ENCODE measurements around the gene KCNC3. TPM values are rescaled to one million over a fixed set of nuclear protein-coding genes. Genes with fewer than 3 reads are reported as not detected.

The KCNC3 gene
- total RNA-seq, 1 donor from 2014 or later: 19.8 TPM

DNA sequence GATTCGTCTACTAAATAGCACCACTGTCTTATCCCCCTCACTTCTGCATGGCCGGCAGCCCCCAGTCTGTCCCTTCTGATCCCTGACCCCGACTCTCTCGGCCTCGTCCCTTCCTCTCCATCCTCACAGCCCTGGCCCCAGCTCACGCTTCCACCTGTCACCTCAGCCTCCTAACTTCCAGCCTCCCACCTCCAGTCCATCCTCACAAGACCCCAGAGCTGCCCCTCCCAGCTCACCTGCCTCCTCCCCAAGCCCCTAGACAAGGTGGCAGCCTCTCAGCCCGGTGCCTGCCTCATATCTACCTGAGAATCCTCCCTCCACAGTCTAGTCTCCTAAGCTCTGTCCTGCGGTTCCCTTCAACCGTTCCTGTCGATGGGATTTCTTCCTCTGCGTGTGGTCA, 10.0 kb downstream of the KCNC3 start:
- H3K4me1 Mint-ChIP-seq (ENCODE audit: low read depth): peaks cover 7% of the 10 kb centered on the region
- DNase-seq (ENCODE audit: low spot score, unreplicated experiment): no peak
- peaks cover 1% of the 10 kb centered on the region for H3K36me3 Mint-ChIP-seq (ENCODE audit: insufficient read depth)
- H3K9me3 Mint-ChIP-seq (ENCODE audit: low read depth): no peaks in the 10 kb centered on the region
- TF ChIP-seq, protein P1, sequence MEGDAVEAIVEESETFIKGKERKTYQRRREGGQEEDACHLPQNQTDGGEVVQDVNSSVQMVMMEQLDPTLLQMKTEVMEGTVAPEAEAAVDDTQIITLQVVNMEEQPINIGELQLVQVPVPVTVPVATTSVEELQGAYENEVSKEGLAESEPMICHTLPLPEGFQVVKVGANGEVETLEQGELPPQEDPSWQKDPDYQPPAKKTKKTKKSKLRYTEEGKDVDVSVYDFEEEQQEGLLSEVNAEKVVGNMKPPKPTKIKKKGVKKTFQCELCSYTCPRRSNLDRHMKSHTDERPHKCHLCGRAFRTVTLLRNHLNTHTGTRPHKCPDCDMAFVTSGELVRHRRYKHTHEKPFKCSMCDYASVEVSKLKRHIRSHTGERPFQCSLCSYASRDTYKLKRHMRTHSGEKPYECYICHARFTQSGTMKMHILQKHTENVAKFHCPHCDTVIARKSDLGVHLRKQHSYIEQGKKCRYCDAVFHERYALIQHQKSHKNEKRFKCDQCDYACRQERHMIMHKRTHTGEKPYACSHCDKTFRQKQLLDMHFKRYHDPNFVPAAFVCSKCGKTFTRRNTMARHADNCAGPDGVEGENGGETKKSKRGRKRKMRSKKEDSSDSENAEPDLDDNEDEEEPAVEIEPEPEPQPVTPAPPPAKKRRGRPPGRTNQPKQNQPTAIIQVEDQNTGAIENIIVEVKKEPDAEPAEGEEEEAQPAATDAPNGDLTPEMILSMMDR (IDR thresholded peaks at IDR 0.05; ENCODE audit: unreplicated experiment): no peak
- H3K4me3 Mint-ChIP-seq (ENCODE audit: low read depth): no peak overlapping the region
- peaks cover 33% of the 10 kb centered on the region for H3K27me3 Mint-ChIP-seq
- no peak overlapping the region for H3K27ac Mint-ChIP-seq

DNA sequence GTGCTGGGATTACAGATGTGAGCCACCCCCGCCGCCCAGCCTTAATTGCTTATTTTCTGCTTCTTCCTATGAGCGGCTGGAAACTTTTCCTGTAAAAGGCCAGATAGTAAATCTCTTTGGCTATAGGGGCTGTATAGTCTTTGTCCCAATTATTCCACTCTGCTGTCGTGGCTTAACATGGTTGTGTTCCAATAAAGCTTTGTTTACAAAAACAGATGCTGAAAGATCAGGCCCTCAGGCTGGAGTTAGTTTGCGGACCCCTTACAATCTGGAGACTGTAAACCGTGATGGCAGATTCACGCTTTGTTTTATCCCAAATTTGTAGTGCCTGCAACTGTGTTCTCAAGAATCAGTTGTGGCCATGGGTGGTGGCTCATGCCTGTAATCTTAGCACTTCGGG, 10.7 kb downstream of the KCNC3 start:
- Mint-ChIP-seq H3K9me3 (ENCODE audit: low read depth) (no peaks in the 10 kb centered on the region), H3K4me1 (ENCODE audit: low read depth) (peaks cover 13% of the 10 kb centered on the region), H3K27me3 (peaks cover 40% of the 10 kb centered on the region), H3K36me3 (ENCODE audit: insufficient read depth) (peaks cover 1% of the 10 kb centered on the region), H3K4me3 (ENCODE audit: low read depth) (no peak overlapping the region), H3K27ac (no peak overlapping the region)
- TF ChIP-seq, protein P1 (IDR thresholded peaks at IDR 0.05; ENCODE audit: unreplicated experiment): no peak
- no peak for DNase-seq (ENCODE audit: low spot score, unreplicated experiment)

DNA sequence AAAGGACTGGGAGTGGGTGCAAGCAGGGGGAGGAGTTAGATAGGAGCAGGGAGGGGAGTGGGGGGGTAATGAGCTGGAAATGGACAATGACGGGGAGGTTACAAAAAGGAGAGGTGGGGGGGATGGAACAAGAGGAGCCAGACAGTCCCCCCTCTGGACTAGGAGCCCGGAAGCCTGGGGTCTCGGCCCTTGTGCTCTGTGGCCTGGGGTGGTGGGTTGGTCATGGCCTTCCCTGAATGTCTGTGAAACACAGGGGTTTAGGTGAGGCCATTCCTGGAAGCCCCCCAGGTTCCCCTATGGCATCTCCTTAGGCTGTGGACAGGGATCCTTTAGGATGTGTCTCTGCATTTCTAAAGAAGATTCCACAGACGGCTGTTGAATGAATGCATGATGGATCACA, 12.1 kb downstream of the KCNC3 start:
- Mint-ChIP-seq H3K27ac (no peak overlapping the region), H3K9me3 (ENCODE audit: low read depth) (no peaks in the 10 kb centered on the region), H3K27me3 (peaks cover 47% of the 10 kb centered on the region), H3K36me3 (ENCODE audit: insufficient read depth) (peaks cover 1% of the 10 kb centered on the region), H3K4me1 (ENCODE audit: low read depth) (peaks cover 17% of the 10 kb centered on the region), H3K4me3 (ENCODE audit: low read depth) (no peak overlapping the region)
- no peak for DNase-seq (ENCODE audit: low spot score, unreplicated experiment)
- TF ChIP-seq, protein P1 (IDR thresholded peaks at IDR 0.05; ENCODE audit: unreplicated experiment): no peak

DNA sequence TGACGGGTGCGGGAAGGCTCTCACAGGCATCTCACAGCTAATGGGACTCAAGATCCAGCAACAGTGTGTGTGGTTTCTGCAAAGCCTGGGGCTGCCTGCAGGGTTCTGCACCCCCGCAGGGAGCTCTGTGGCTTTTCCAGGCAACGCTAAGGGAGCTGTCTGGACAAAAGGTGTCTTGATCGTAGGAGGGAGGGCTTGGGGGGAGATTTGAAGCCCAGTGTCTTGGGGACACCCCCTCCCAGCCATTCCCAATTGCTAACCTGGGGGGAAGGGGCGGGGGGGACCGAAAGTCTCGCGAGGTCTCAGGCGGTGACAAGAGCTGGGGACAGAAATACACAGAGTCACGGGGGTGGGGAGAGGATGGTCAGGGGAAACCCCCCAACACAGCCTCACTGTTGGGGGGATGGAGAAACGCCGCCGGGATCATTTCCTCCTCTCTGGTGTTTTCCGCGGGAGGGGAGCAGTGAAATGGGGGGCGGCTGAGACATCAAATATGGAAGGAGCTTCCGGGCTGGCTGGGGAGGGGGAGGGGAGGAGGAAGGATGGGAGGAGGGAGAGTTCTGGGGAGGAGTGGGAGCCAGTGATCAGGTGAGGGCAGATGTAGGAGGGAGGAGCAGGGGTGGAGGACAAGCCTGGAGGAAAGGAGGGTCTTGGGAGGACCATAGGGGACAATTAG, 13.3 kb downstream of the KCNC3 start:
- TF ChIP-seq, protein P1 (IDR thresholded peaks at IDR 0.05; ENCODE audit: unreplicated experiment): no peak
- peak overlapping the region; percentile 64 for H3K4me3 Mint-ChIP-seq (ENCODE audit: low read depth)
- no peaks in the 10 kb centered on the region for H3K9me3 Mint-ChIP-seq (ENCODE audit: low read depth)
- peaks cover 46% of the 10 kb centered on the region for H3K27me3 Mint-ChIP-seq
- peaks cover 17% of the 10 kb centered on the region for H3K4me1 Mint-ChIP-seq (ENCODE audit: low read depth)
- H3K27ac Mint-ChIP-seq: peak overlapping the region; percentile 29
- no peak for DNase-seq (ENCODE audit: low spot score, unreplicated experiment)
- peaks cover 1% of the 10 kb centered on the region for H3K36me3 Mint-ChIP-seq (ENCODE audit: insufficient read depth)

DNA sequence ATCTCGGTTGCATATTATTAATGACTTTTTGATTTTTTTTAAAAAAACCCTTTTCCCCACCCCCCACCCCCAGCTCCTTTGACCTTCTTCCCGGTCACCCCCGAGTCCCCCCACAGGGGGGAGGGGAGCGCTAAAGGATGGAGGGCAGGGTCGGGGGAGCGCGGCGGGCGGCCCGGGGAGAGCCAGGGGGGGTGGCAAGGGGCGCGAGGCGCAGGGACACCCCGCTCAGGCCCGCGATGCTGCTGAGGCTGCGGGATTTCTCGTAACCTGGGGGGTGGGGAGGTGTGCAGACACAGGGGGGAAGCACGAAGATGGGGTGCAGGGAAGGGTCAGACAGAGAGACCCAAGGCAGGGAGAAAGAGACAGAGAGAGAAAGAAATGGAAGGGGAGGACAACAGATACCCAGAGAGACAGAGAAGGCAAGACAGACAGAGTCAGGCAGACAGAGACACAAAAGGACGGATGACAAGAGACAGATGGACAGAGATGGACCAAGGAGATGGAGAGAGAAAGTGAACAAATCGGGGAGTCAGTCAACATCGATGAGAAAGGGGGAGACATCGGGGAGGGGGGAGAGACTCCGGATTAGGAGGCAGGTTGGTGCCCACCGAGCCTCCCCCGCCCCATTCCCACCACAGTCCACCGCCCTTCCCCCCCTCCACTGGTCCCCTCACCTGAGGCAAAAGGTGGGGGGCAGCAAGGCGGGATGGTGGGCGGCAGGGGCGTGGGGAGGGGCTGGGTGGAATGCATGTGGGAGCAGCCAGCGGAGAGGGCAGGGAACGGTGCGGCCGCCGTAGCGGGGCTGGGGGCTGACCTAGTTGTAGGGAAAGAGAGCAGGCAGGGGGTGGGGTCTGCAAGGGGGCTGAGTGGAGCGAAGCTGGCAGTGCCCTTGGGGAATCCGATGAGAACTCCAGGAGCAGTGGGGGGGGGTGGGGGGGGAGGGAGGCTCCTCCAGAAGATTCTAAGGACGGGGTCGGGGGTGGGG, 14.2 kb downstream of the KCNC3 start:
- Mint-ChIP-seq H3K4me3 (ENCODE audit: low read depth) (peak overlapping the region; percentile 62), H3K9me3 (ENCODE audit: low read depth) (no peaks in the 10 kb centered on the region), H3K4me1 (ENCODE audit: low read depth) (peaks cover 17% of the 10 kb centered on the region), H3K27ac (no peak overlapping the region), H3K36me3 (ENCODE audit: insufficient read depth) (peaks cover 4% of the 10 kb centered on the region), H3K27me3 (peaks cover 46% of the 10 kb centered on the region)
- no peak for DNase-seq (ENCODE audit: low spot score, unreplicated experiment)
- TF ChIP-seq, protein P1 (IDR thresholded peaks at IDR 0.05; ENCODE audit: unreplicated experiment): no peak

Measured in progenitor cell of endocrine pancreas (in vitro differentiated cells).